Activated T-cell treated with anti-CD3 and anti-CD28 coated beads, Interleukin-2, amount 50 U/mL, for 48 hours (primary cell): ENCODE measurements around the gene ANKRD6.

ENCODE experiments used
- DNase-seq, 2 experiments: peaks; one replicate each; pipeline ENCODE4 v3.0.0-alpha.2; 2020

Gene ANKRD6

GRCh38 chr6:89662659-89663223, 229.8 kb downstream of the ANKRD6 start:
- no peak for DNase-seq

- DNase-seq: no peak
These were observed 235.1 kb downstream of the ANKRD6 start for GRCh38 chr6:89667872-89668556.

GRCh38 chr6:89669002-89669401, 236.1 kb downstream of the ANKRD6 start:
- DNase-seq: no peak

- DNase-seq: no peak
These were observed 238.1 kb downstream of the ANKRD6 start for GRCh38 chr6:89670935-89671565.

GRCh38 chr6:89675949-89676748, 243.2 kb downstream of the ANKRD6 start:
- no peak for DNase-seq

GRCh38 chr6:89678531-89678930, 245.6 kb downstream of the ANKRD6 start:
- no peak for DNase-seq

- DNase-seq: no peak
These were observed 246.5 kb downstream of the ANKRD6 start for GRCh38 chr6:89679215-89680120.

- DNase-seq: no peak
These were observed 247.2 kb downstream of the ANKRD6 start for GRCh38 chr6:89680150-89680549.

GRCh38 chr6:89680551-89680950, 247.6 kb downstream of the ANKRD6 start:
- no peak for DNase-seq

- DNase-seq: no peak
These were observed 249.1 kb downstream of the ANKRD6 start for GRCh38 chr6:89681983-89682564.

DNA sequence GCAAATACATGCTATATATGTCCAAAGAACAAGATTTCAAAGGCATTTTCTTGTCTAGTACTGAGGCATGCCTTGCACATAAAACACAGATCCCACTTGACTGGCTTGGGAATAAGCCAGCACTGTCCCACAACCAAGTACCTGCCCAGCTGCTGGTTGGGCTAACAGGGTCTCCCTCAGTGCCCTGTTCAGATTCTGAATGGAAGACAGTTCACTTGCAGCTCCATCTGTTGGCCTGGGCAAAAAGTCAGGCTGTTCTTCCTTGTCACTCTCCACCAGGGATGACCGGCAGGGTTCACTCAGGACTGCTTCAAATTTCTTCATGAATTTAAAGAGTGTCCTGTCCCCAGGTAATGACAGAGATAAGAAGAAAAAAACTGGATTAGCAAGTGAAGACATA, 250.0 kb downstream of the ANKRD6 start:
- no peak for DNase-seq
